NT2/D1 (cell line): ENCODE data around the gene PRKAR2B.

Source experiments
- DNase-seq: peaks from one replicate; pipeline ENCODE4 v3.0.0-alpha.2; 2011; ENCODE audit warnings: low read depth, low spot score
- H3K27me3 ChIP-seq: 2 replicates; pipeline ENCODE4 v1.6.0; 2011; ENCODE audit warnings: mild to moderate bottlenecking; ENCODE audit not compliant: insufficient read length, insufficient read depth
- H3K36me3 ChIP-seq: 2 replicates; pipeline ENCODE4 v1.6.1; 2011; ENCODE audit warnings: mild to moderate bottlenecking, low read length, mixed read lengths; ENCODE audit not compliant: insufficient read depth, insufficient read length
- H3K4me1 ChIP-seq: 2 replicates; pipeline ENCODE4 v1.5.1; 2011; ENCODE audit not compliant: insufficient read depth, insufficient read length
- H3K4me3 ChIP-seq: 2 replicates; pipeline ENCODE4 v1.5.1; 2011; ENCODE audit warnings: low read depth; ENCODE audit not compliant: insufficient read length
- H3K9ac ChIP-seq: 2 replicates; pipeline ENCODE4 v1.6.0; 2011; ENCODE audit warnings: low read depth; ENCODE audit not compliant: insufficient read length
- H3K9me3 ChIP-seq: 2 replicates; pipeline ENCODE4 v1.5.1; 2011; ENCODE audit warnings: mild to moderate bottlenecking, low read length; ENCODE audit not compliant: insufficient read depth
- SUZ12 ChIP-seq: IDR thresholded peaks from 2 replicates; pipeline ENCODE4 v1.6.1; 2011; ENCODE audit not compliant: insufficient read length, insufficient read depth; ENCODE audit errors: extremely low read depth
- YY1 ChIP-seq: IDR thresholded peaks from 2 replicates; pipeline ENCODE4 v1.6.1; 2011; ENCODE audit not compliant: insufficient read length, insufficient read depth
- ZNF274 ChIP-seq: IDR thresholded peaks from 2 replicates; pipeline ENCODE4 v1.6.1; 2011; ENCODE audit warnings: mild to moderate bottlenecking, low read depth, low read length

PRKAR2B gene

DNA sequence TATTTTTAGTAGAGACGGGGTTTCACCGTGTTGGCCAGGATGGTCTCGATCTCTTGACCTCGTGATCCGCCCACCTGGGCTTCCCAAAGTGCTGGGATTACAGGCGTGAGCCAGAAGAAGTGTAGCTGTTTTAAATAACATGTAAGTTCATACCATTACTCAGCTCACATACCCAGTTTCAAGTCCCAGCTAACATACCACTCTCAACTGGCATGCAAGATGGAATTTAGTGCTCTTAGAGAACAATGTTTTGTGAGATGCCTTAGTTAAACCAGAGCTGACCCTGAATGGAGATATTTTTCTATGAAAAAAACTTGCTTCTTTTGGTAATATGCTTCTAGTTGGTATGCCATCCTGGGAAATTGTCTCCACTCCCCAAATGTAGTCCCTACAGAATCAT lies 161.6 kb downstream of the PRKAR2B start:
- no peak for DNase-seq
- Histone ChIP-seq H3K36me3 (peaks cover 8% of the 10 kb centered on the region), H3K27me3 (no peaks in the 10 kb centered on the region), H3K4me3 (no peak overlapping the region), H3K9ac (no peak overlapping the region), H3K9me3 (no peaks in the 10 kb centered on the region), H3K4me1 (no peaks in the 10 kb centered on the region)
- no peak for TF ChIP-seq YY1
- no peak for TF ChIP-seq SUZ12
- TF ChIP-seq ZNF274: no peak

DNA sequence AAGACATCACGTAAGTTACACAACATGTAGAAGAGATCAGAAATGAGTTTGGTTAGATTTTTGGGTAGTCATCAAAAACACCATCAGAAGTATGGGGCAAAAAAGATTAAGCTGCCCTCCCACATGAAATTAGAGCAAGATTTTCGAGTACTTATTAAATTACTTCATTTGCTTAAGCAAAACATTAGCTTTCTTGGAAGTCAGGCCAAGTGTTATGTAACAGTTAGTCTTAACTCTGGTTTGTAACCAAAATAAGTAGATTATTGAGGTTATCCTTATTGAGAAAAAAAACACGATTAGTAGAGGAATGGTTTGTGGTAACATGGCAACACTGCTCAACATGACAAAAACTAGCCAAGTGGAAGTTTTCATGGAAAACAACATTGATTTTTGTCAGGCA lies 162.2 kb downstream of the PRKAR2B start:
- TF ChIP-seq ZNF274 (no peak), YY1 (no peak), SUZ12 (no peak)
- H3K27me3 ChIP-seq: no peaks in the 10 kb centered on the region
- no peak overlapping the region for H3K9ac ChIP-seq
- H3K9me3 ChIP-seq: no peaks in the 10 kb centered on the region
- no peak for DNase-seq
- no peaks in the 10 kb centered on the region for H3K4me1 ChIP-seq
- H3K36me3 ChIP-seq: peaks cover 7% of the 10 kb centered on the region
- H3K4me3 ChIP-seq: no peak overlapping the region

DNA sequence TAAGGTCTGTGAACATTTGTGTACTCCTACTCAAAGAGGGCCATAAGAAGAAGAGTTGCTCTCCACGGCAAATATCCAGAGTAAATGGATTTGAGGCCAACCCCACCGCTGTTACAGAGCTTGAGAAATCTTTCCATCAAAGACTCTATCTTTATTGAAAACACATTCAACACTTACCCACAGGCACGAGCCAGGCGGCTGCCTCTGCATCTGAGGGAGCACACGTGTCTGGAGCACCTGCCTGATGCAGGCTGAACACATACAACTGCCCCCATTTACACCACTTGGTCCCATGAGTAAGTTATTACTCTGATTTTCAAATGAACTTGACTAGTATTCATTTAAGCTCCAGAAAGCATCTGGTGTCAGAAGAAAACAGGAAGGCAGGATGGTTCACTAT lies 163.0 kb downstream of the PRKAR2B start:
- H3K36me3 ChIP-seq: peaks cover 5% of the 10 kb centered on the region
- TF ChIP-seq ZNF274 (no peak), YY1 (no peak), SUZ12 (no peak)
- no peak for DNase-seq
- H3K9ac ChIP-seq: no peak overlapping the region
- H3K4me1 ChIP-seq: no peaks in the 10 kb centered on the region
- no peaks in the 10 kb centered on the region for H3K9me3 ChIP-seq
- no peak overlapping the region for H3K4me3 ChIP-seq
- no peaks in the 10 kb centered on the region for H3K27me3 ChIP-seq

DNA sequence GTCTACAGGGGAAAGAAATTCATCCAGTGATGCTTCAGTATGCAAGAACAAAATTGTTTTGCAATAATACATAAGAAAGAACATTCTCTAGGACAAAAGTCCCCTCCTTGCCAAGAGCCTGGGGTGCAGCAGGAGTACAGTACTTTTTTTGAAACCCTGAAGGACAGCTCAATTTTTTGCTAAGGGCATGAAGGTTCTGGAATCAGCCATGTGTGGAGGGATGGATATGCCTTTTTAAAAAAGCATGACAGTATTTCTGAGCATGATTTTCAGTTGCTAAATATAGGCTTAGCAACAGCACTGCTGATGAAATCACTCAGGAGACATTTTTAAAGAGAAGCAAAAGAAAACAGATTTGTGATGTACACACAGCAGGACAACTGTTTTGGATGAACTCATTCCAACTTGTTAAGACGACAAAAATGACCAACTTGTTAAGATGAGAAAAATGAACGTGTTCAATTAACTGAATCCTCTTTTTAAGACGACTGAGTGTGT lies 163.6 kb downstream of the PRKAR2B start:
- Histone ChIP-seq H3K9me3 (no peaks in the 10 kb centered on the region), H3K9ac (no peak overlapping the region), H3K36me3 (peaks cover 5% of the 10 kb centered on the region), H3K4me3 (no peak overlapping the region), H3K4me1 (no peaks in the 10 kb centered on the region), H3K27me3 (no peaks in the 10 kb centered on the region)
- TF ChIP-seq ZNF274 (no peak), SUZ12 (no peak)
- DNase-seq: no peak

DNA sequence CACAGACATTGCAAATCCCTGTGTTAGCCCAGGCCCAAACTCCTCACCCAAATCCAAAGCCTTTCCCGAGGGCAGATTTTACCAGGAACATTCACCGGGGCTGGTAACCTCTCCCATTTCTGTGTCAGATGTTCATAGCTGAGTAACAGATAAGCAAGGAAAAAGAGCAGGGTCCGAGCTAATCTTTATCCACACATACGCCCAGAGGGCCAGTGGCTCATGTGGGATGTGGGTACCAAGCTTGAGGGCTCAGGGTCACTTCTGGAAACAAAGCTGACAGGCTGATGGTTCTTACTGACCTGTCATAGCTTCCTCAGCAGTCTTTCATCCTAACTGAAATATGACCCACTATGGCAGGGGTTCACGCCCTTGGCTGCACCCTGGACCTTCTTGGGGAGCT lies 164.1 kb downstream of the PRKAR2B start:
- Histone ChIP-seq H3K4me1 (no peaks in the 10 kb centered on the region), H3K27me3 (no peaks in the 10 kb centered on the region), H3K9me3 (no peaks in the 10 kb centered on the region), H3K4me3 (no peak overlapping the region), H3K9ac (no peak overlapping the region), H3K36me3 (peaks cover 5% of the 10 kb centered on the region)
- TF ChIP-seq ZNF274 (no peak), SUZ12 (no peak), YY1 (no peak)
- no peak for DNase-seq

DNA sequence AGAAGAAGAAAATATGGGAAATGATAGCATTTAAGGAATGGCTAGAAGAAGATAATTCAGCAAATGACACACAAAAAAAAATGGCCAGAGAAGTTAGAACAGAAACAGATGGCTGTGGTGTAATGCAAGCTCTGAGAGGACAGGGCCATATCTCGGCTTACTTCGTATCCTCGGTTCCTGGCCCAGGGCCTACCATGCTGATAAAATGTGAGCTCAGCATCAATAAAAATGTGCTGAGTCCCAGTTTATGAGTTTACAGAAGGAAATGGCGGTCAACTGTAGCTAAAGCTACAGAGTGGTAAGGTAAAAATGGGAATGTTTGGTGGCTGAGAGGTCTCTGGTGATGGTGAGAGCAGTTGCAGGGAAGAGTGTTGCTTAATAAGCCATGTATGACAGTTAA lies 165.1 kb downstream of the PRKAR2B start:
- H3K9ac ChIP-seq: no peak overlapping the region
- TF ChIP-seq YY1: no peak
- no peak for TF ChIP-seq SUZ12
- TF ChIP-seq ZNF274: no peak
- no peak overlapping the region for H3K4me3 ChIP-seq
- no peaks in the 10 kb centered on the region for H3K27me3 ChIP-seq
- H3K4me1 ChIP-seq: no peaks in the 10 kb centered on the region
- no peak for DNase-seq
- peaks cover 5% of the 10 kb centered on the region for H3K36me3 ChIP-seq
- no peaks in the 10 kb centered on the region for H3K9me3 ChIP-seq

DNA sequence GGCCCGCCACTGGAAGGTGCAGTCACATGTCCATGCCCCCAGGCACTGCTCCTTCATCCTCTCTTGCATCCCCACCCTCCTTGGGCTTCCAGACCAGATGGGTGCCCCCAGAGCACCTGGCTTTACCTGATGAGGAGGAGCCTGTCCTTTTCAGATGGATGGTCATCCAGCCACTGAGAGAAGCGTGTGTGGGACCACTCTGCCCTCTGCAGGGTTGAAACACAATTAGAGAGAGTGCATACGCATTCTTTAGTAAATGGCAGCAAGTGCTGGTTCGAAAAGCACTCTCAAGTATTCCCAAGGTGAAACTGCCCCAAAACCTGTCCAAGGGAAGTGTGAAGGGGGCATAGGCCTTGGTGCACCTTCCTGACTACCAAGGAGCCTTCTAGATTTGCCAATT lies 165.9 kb downstream of the PRKAR2B start:
- H3K36me3 ChIP-seq: peaks cover 5% of the 10 kb centered on the region
- H3K4me3 ChIP-seq: no peak overlapping the region
- no peak for DNase-seq
- TF ChIP-seq YY1: no peak
- H3K9me3 ChIP-seq: no peaks in the 10 kb centered on the region
- no peaks in the 10 kb centered on the region for H3K4me1 ChIP-seq
- H3K9ac ChIP-seq: no peak overlapping the region
- H3K27me3 ChIP-seq: no peaks in the 10 kb centered on the region
